ENCODE data around the gene CDC42BPA. TPM values are rescaled to one million over a fixed set of nuclear protein-coding genes. Genes with fewer than 3 reads are reported as not detected.
A peak's percentile ranks its signal among the peaks of the same experiment; 100 is the strongest.

Gene CDC42BPA
- total and polyA plus RNA-seq, 2 of the 13 experiments (the other 11 are each of a cell fraction or from before 2014, with no cell fraction given), result 6.5 to 16.0 TPM

DNA sequence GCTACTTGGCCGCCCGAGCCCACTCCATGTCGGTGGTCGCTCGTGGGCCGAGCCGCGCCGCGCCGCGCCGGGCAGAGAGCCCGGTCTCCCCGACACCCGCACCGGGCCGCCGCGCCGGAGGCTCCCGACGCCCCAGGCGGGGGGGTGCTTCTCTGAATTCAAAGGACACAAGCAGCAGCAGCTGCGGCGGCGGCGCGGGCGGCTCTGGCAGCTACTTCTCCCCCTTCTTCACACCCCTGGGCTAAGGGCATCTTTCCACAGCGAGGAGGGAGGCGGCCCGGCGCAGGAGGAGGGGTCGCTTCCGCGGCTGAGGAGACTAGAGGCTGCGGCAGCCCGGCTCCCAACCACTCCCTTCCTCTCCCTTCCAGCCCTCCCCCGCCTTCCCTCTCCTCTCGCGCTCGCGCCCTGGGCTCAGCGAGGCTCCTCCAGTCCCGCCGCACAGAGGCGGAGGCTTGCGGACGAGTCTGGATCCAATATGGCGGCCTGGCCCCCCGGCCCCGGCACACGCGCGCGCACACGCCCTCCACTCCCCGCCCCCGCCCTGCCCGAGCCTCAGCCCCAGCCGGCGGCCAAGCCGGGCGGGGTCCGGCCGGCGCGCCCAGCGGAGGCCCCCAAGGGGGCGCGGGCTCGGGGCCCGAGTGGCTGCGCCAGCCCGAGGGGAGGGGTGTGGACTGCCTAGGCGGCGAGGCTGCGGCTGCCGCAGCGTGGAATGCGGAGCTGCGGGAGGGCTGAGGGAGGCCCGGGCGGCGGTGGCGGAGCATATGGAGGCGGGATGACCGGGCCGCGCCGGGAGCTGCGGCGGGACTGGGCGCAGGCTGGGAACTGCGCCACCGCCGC is at the start of gene CDC42BPA (continued):
- TF ChIP-seq POLR2AphosphoS5 (IDR thresholded peaks at IDR 0.05; ENCODE audit: low read depth, low read length), result peak; percentile 71
- TF ChIP-seq, protein P1, sequence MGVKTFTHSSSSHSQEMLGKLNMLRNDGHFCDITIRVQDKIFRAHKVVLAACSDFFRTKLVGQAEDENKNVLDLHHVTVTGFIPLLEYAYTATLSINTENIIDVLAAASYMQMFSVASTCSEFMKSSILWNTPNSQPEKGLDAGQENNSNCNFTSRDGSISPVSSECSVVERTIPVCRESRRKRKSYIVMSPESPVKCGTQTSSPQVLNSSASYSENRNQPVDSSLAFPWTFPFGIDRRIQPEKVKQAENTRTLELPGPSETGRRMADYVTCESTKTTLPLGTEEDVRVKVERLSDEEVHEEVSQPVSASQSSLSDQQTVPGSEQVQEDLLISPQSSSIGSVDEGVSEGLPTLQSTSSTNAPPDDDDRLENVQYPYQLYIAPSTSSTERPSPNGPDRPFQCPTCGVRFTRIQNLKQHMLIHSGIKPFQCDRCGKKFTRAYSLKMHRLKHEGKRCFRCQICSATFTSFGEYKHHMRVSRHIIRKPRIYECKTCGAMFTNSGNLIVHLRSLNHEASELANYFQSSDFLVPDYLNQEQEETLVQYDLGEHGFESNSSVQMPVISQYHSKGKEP (CRISPR knock-in tag; IDR thresholded peaks at IDR 0.05), result no peak
- no peak for TF ChIP-seq ZMAT5 (CRISPR knock-in tag; IDR thresholded peaks at IDR 0.05; ENCODE audit: borderline replicate concordance, low read depth)
- TF ChIP-seq, protein P2, sequence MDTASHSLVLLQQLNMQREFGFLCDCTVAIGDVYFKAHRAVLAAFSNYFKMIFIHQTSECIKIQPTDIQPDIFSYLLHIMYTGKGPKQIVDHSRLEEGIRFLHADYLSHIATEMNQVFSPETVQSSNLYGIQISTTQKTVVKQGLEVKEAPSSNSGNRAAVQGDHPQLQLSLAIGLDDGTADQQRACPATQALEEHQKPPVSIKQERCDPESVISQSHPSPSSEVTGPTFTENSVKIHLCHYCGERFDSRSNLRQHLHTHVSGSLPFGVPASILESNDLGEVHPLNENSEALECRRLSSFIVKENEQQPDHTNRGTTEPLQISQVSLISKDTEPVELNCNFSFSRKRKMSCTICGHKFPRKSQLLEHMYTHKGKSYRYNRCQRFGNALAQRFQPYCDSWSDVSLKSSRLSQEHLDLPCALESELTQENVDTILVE (CRISPR knock-in tag; IDR thresholded peaks at IDR 0.05), result no peak
- no peak for TF ChIP-seq NFE2L2 (IDR thresholded peaks at IDR 0.05; ENCODE audit: low read length)
- TF ChIP-seq ZNF101 (CRISPR knock-in tag; IDR thresholded peaks at IDR 0.05; ENCODE audit: borderline replicate concordance, low read depth), result no peak
- TF ChIP-seq ZNF383 (CRISPR knock-in tag; IDR thresholded peaks at IDR 0.05; ENCODE audit: borderline replicate concordance), result no peak
- peak; percentile 77; the same call in 1 of the 2 replicates for TF ChIP-seq KAT7 (CRISPR knock-in tag; IDR thresholded peaks at IDR 0.05; ENCODE audit: borderline replicate concordance)
- TF ChIP-seq ZFP91 (CRISPR knock-in tag; IDR thresholded peaks at IDR 0.05; ENCODE audit: borderline replicate concordance), result 0 out of 2 replicates have a peak, but pooled peaks have one; percentile 45
- TF ChIP-seq ZFP62 (CRISPR knock-in tag; IDR thresholded peaks at IDR 0.05), result no peak
- no peak for TF ChIP-seq ZNF407 (CRISPR knock-in tag; IDR thresholded peaks at IDR 0.05; ENCODE audit: not compliant biosample characterization)
- no peak for TF ChIP-seq NCOA1 (CRISPR knock-in tag; IDR thresholded peaks at IDR 0.05)
- TF ChIP-seq TRIM22 (IDR thresholded peaks at IDR 0.05), result no peak
- TF ChIP-seq SIN3B (IDR thresholded peaks at IDR 0.05; ENCODE audit: low read length), result no peak
